CD14-positive monocyte (primary cell): ENCODE data around the gene TTC7B. TPM values are rescaled to one million over a fixed set of nuclear protein-coding genes. Genes with fewer than 3 reads are reported as not detected.

Experiments
- DNase-seq, 3 donors: peaks; one replicate each; pipeline ENCODE4 v3.0.0-alpha.2; 2011 to 2022
- H2AFZ ChIP-seq: 2 replicates; pipeline ENCODE4 v1.6.0; 2012; ENCODE audit warnings: mild to moderate bottlenecking, low read depth, low read length, inconsistent platforms; ENCODE audit not compliant: insufficient read depth, poor library complexity, severe bottlenecking
- H3K27ac ChIP-seq, 2 donors: 1 replicate in 1 of 2; 2 replicates in 1 of 2; pipeline ENCODE4 v1.5.1; 2012 to 2013; ENCODE audit warnings: low read length in 2 of 2, control low read depth in 1 of 2, inconsistent platforms in 1 of 2, low read depth in 1 of 2, mild to moderate bottlenecking in 1 of 2
- H3K27me3 ChIP-seq, 2 donors: one replicate each; pipeline versions ENCODE4 v1.6.0 to v1.6.1; 2011 to 2013; ENCODE audit warnings: low read length in 2 of 2; ENCODE audit not compliant: control insufficient read depth in 2 of 2, insufficient read depth in 2 of 2
- H3K36me3 ChIP-seq, 2 donors: replicated peaks in 1 of 2; 1 replicate in 1 of 2; 2 replicates in 1 of 2; pipeline versions ENCODE4 v1.5.1 to v1.6.1; 2012 to 2013; ENCODE audit warnings: low read length in 2 of 2, control low read depth in 1 of 2, inconsistent platforms in 1 of 2, mild to moderate bottlenecking in 1 of 2; ENCODE audit not compliant: insufficient read depth in 2 of 2, control insufficient read depth in 1 of 2
- H3K4me1 ChIP-seq, 2 donors: 1 replicate in 1 of 2; 2 replicates in 1 of 2; pipeline versions ENCODE4 v1.5.1 to v1.6.1; 2012 to 2013; ENCODE audit warnings: low read length in 2 of 2, control low read depth in 1 of 2, inconsistent platforms in 1 of 2, mild to moderate bottlenecking in 1 of 2, moderate library complexity in 1 of 2; ENCODE audit not compliant: insufficient read depth in 2 of 2, control insufficient read depth in 1 of 2
- H3K4me2 ChIP-seq: replicated peaks from 2 replicates; pipeline ENCODE3; 2012; ENCODE audit warnings: low read length, moderate library complexity, mild to moderate bottlenecking; ENCODE audit not compliant: poor library complexity, severe bottlenecking; ENCODE audit errors: extremely low read depth
- H3K4me3 ChIP-seq, 3 experiments: fragments of 200-600 bp in 1 of 3; sonication (generic) in 1 of 3; replicated peaks in 1 of 3; 1 replicate in 2 of 3; 2 replicates in 1 of 3; pipeline ENCODE4 v1.5.1; 2011 to 2013; ENCODE audit warnings: low read length in 3 of 3, mild to moderate bottlenecking in 3 of 3, control low read depth in 2 of 3, low read depth in 2 of 3, inconsistent platforms in 1 of 3, moderate library complexity in 1 of 3
- H3K79me2 ChIP-seq: 2 replicates; pipeline ENCODE4 v1.6.0; 2012; ENCODE audit warnings: mild to moderate bottlenecking, control low read depth, inconsistent platforms, low read length, moderate library complexity; ENCODE audit not compliant: insufficient read depth
- H3K9ac ChIP-seq: 2 replicates; pipeline ENCODE4 v1.6.0; 2017; ENCODE audit warnings: low read length, mild to moderate bottlenecking; ENCODE audit not compliant: insufficient read depth, poor library complexity, severe bottlenecking
- H3K9me3 ChIP-seq, 2 donors: replicated peaks in 1 of 2; 1 replicate in 1 of 2; 2 replicates in 1 of 2; pipeline versions ENCODE4 v1.5.1 to v1.6.1; 2012 to 2013; ENCODE audit warnings: low read length in 2 of 2, control low read depth in 1 of 2; ENCODE audit not compliant: control insufficient read depth in 1 of 2, insufficient read depth in 1 of 2
- H4K20me1 ChIP-seq: 2 replicates; pipeline ENCODE4 v1.6.0; 2012; ENCODE audit warnings: mild to moderate bottlenecking, low read length, control low read depth, moderate library complexity; ENCODE audit not compliant: insufficient read depth
- H3K27ac Mint-ChIP-seq, 7 donors: one replicate each; pipeline ENCODE4 v1.8.0; 2020; ENCODE audit warnings: mild to moderate bottlenecking in 7 of 7, mixed read lengths in 7 of 7, moderate library complexity in 6 of 7, inconsistent platforms in 2 of 7
- H3K27me3 Mint-ChIP-seq, 3 donors: one replicate each; pipeline ENCODE4 v1.8.0; 2021 to 2022; ENCODE audit warnings: low read depth in 3 of 3, mild to moderate bottlenecking in 3 of 3, mixed read lengths in 3 of 3, moderate library complexity in 3 of 3, inconsistent platforms in 1 of 3
- H3K36me3 Mint-ChIP-seq, 2 donors: one replicate each; pipeline ENCODE4 v1.8.0; 2020; ENCODE audit warnings: mixed read lengths in 2 of 2, inconsistent platforms in 1 of 2, mild to moderate bottlenecking in 1 of 2
- H3K4me1 Mint-ChIP-seq: one replicate; pipeline ENCODE4 v1.8.0; 2020; ENCODE audit warnings: mild to moderate bottlenecking, mixed read lengths
- H3K4me3 Mint-ChIP-seq, 2 donors: one replicate each; pipeline ENCODE4 v1.8.0; 2020; ENCODE audit warnings: mild to moderate bottlenecking in 2 of 2, mixed read lengths in 2 of 2, moderate library complexity in 1 of 2
- H3K9me3 Mint-ChIP-seq, 7 donors: one replicate each; pipeline ENCODE4 v1.8.0; 2020 to 2022; ENCODE audit warnings: mixed read lengths in 7 of 7, mild to moderate bottlenecking in 6 of 7, moderate library complexity in 6 of 7, inconsistent platforms in 2 of 7
- WGBS: methylation state at CpG from one replicate; pipeline ENCODE4 v1.1.5; 2013; ENCODE audit warnings: missing lambda C conversion rate; ENCODE audit not compliant: insufficient coverage; 5-methylcytosine and 5-hydroxymethylcytosine counted together
- intact Hi-C, 2 donors: fragments of 100-400 bp; cut with micrococcal nuclease; formaldehyde crosslinking; loops; one replicate each; pipeline versions ENCODE4 v1.15.0 to v1.15.1; 2023
- polyA plus RNA-seq, 3 donors: library from polyadenylated mRNA; depleted of rRNA in 1 of 3; unstranded in 2 of 3; stranded (reverse) in 1 of 3; fragments of 300-500 nt in 2 of 3; fragments of >200 nt in 1 of 3; fragmentation: Illumina TruSeq in 2 of 3; gene quantifications; 1 replicate in 2 of 3; 2 replicates in 1 of 3; pipeline ENCODE4 v1.2.3, GENCODE V29; 2012 to 2021
- TF ChIP-seq, protein P1 (sequence below): fragments of 200-600 bp; IDR thresholded peaks from one replicate; pipeline ENCODE4 v1.8.0; 2022; ENCODE audit warnings: antibody characterized with exemption, mild to moderate bottlenecking

TTC7B gene
- polyA plus RNA-seq, 3 donors, result 0.87 to 2.6 (median 1.2) TPM

DNA sequence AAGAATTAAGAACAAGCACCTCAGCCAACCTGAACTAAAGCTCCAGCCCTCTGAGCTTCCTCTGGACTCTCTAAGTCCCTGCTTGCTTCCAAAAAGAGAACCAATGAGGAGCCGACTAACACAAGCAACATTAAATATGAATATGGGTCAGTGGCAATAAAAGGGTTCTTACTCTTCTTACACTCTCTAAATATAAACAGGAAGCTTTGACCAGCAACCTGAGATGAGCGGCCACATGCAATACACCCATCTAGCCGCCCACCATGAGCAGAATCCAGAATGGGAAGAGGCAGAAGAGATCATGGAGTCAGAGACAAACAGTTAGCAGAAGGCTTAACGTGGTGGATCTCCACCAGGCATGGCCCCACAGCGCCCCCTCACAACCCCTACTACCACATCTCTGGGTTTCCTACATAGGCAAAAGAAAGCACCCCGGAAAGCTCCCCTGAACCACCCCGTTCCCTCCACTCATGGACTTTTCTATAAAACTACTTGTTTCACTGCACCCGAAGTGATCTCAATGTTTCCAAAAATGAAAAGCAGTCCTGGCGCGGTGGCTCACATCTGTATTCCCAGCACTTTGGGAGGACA is 59.4 kb downstream of the TTC7B start:
- Mint-ChIP-seq H3K27ac (peak overlapping the region in 1 of 7 donors; percentile 13), H3K36me3 (no peaks in the 10 kb centered on the region), H3K4me3 (no peak overlapping the region), H3K27me3 (peaks cover 4 to 9% (median 5%) of the 10 kb centered on the region in 3 donors), H3K4me1 (peaks cover 15% of the 10 kb centered on the region), H3K9me3 (peaks cover 0 to 2% (median 0%) of the 10 kb centered on the region in 7 donors)
- H3K27ac ChIP-seq, result no peak overlapping the region
- H3K36me3 ChIP-seq, result no peaks in the 10 kb centered on the region
- H3K79me2 ChIP-seq, result no peaks in the 10 kb centered on the region
- H3K4me2 ChIP-seq, result no peak overlapping the region
- no peaks in the 10 kb centered on the region for H3K27me3 ChIP-seq
- no peaks in the 10 kb centered on the region for H3K9me3 ChIP-seq
- TF ChIP-seq, protein P1, sequence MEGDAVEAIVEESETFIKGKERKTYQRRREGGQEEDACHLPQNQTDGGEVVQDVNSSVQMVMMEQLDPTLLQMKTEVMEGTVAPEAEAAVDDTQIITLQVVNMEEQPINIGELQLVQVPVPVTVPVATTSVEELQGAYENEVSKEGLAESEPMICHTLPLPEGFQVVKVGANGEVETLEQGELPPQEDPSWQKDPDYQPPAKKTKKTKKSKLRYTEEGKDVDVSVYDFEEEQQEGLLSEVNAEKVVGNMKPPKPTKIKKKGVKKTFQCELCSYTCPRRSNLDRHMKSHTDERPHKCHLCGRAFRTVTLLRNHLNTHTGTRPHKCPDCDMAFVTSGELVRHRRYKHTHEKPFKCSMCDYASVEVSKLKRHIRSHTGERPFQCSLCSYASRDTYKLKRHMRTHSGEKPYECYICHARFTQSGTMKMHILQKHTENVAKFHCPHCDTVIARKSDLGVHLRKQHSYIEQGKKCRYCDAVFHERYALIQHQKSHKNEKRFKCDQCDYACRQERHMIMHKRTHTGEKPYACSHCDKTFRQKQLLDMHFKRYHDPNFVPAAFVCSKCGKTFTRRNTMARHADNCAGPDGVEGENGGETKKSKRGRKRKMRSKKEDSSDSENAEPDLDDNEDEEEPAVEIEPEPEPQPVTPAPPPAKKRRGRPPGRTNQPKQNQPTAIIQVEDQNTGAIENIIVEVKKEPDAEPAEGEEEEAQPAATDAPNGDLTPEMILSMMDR, result no peak
- peaks cover 15% of the 10 kb centered on the region in 2 donors for H3K4me1 ChIP-seq
- WGBS, result 100% methylated on average over 6 of the region's 10 CpGs
- intact Hi-C loops, result loop anchor here (5.0 to 10.0 kb wide), 5 partner anchors 70 to 805 kb away; partner anchors contain the start of genes CALM1 (in 1 of the 2) and EFCAB11 (in 1 of the 2)
- no peak overlapping the region for H2AFZ ChIP-seq
- H4K20me1 ChIP-seq, result no peaks in the 10 kb centered on the region
- no peak for DNase-seq
- H3K4me3 ChIP-seq, result no peak overlapping the region
- H3K9ac ChIP-seq, result no peak overlapping the region

DNA sequence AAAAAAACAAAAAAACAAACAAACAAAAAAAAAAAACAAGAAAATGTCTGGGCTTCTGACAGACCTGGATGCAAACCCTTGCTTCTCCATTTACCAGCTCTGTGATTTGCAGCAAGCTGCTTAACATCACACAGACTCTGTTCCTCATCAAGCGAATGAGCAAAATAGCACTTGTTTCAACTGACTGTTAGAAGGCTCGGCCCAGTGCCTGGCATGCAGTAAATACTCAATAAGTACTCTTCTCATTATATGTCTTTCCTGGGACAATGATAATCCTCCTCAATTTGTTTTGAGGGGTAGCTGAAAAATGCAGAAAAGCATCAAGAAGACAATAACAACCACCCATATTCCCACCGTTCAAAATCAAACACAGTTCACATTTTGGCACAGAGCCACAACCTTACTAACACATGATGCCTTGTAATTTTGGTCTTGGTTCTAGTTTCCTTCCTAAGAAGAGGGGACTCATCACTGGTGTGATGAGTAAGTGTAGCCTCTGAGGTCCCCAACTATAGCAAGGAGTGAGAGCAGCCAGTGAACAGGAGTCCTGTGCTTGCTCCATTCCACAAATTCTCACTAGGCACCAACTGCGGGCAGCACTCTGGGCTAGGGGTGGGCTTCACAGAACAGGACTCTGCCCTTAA is 60.4 kb downstream of the TTC7B start:
- peaks cover 15% of the 10 kb centered on the region for H3K4me1 Mint-ChIP-seq
- no peak for DNase-seq
- Histone ChIP-seq H3K4me2 (no peak overlapping the region), H3K36me3 (no peaks in the 10 kb centered on the region), H4K20me1 (no peaks in the 10 kb centered on the region), H3K4me1 (peaks cover 15% of the 10 kb centered on the region in 2 donors), H3K79me2 (no peaks in the 10 kb centered on the region), H2AFZ (no peak overlapping the region), H3K27ac (no peak overlapping the region), H3K27me3 (no peaks in the 10 kb centered on the region), H3K4me3 (no peak overlapping the region), H3K9me3 (no peaks in the 10 kb centered on the region), H3K9ac (no peak overlapping the region)
- H3K4me3 Mint-ChIP-seq, result no peak overlapping the region
- H3K27ac Mint-ChIP-seq, result no peak overlapping the region
- intact Hi-C loops, result loop anchor here (5.0 to 10.0 kb wide), 5 partner anchors 72 to 803 kb away; partner anchors contain the start of genes CALM1 (in 1 of the 2) and EFCAB11 (in 1 of the 2)
- H3K27me3 Mint-ChIP-seq, result peaks cover 2 to 11% (median 4%) of the 10 kb centered on the region in 3 donors
- 80% methylated on average over 1 of the region's 4 CpGs for WGBS
- TF ChIP-seq, protein P1, result no peak
- H3K9me3 Mint-ChIP-seq, result no peaks in the 10 kb centered on the region
- H3K36me3 Mint-ChIP-seq, result no peaks in the 10 kb centered on the region
